Mesodermal cell (in vitro differentiated cells): ENCODE data around the gene MED25.

Source experiments
- H3K27ac ChIP-seq: 2 replicates; pipeline ENCODE4 v1.7.0; 2013; ENCODE audit warnings: mild to moderate bottlenecking, low read depth, low read length, moderate library complexity; ENCODE audit not compliant: severe bottlenecking
- H3K36me3 ChIP-seq: 2 replicates; pipeline ENCODE4 v1.7.1; 2013; ENCODE audit warnings: mild to moderate bottlenecking, low read length, moderate library complexity; ENCODE audit not compliant: control insufficient read depth, insufficient read depth
- H3K4me1 ChIP-seq: one replicate; pipeline ENCODE4 v1.7.1; 2013; ENCODE audit warnings: mild to moderate bottlenecking, low read length; ENCODE audit not compliant: insufficient read depth, control insufficient read depth, poor library complexity, severe bottlenecking
- H3K4me3 ChIP-seq: 2 replicates; pipeline ENCODE4 v1.7.0; 2013; ENCODE audit warnings: low read length, control low read depth, mild to moderate bottlenecking; ENCODE audit not compliant: insufficient read depth, poor library complexity, severe bottlenecking; ENCODE audit errors: extremely low read depth
- H3K9me3 ChIP-seq: 2 replicates; pipeline ENCODE4 v1.7.1; 2013; ENCODE audit warnings: mild to moderate bottlenecking, low read length, moderate library complexity; ENCODE audit not compliant: control insufficient read depth
- WGBS, 2 experiments: methylation state at CpG; one replicate each; pipeline ENCODE4 v1.1.5; 2013; ENCODE audit warnings: missing lambda C conversion rate in 2 of 2; ENCODE audit not compliant: insufficient coverage in 2 of 2; 5-methylcytosine and 5-hydroxymethylcytosine counted together

The MED25 gene

GRCh38 chr19:49799271-49799797, 18.8 kb upstream of the MED25 start:
- Histone ChIP-seq H3K4me3 (no peak overlapping the region), H3K4me1 (no peaks in the 10 kb centered on the region), H3K36me3 (peaks cover 85% of the 10 kb centered on the region), H3K9me3 (no peaks in the 10 kb centered on the region), H3K27ac (no peak overlapping the region)
- 93 to 96% methylated on average over 26 to 28 of the region's 28 CpGs for WGBS, 2 experiments

GRCh38 chr19:49799798-49800376, 18.2 kb upstream of the MED25 start:
- Histone ChIP-seq H3K4me3 (no peak overlapping the region), H3K4me1 (no peaks in the 10 kb centered on the region), H3K9me3 (no peaks in the 10 kb centered on the region), H3K27ac (no peak overlapping the region), H3K36me3 (peaks cover 85% of the 10 kb centered on the region)
- 96% methylated on average over 24 to 25 of the region's 25 CpGs for WGBS, 2 experiments

- Histone ChIP-seq H3K27ac (no peak overlapping the region), H3K9me3 (no peaks in the 10 kb centered on the region), H3K4me3 (no peak overlapping the region), H3K36me3 (peaks cover 83% of the 10 kb centered on the region), H3K4me1 (no peaks in the 10 kb centered on the region)
- 94 to 97% methylated on average over 8 to 10 of the region's 10 CpGs for WGBS, 2 experiments
Measured at GRCh38 chr19:49800771-49801170, 17.3 kb upstream of the MED25 start.

- WGBS, 2 experiments, result 93 to 98% methylated on average over 23 to 27 of the region's 32 CpGs
- Histone ChIP-seq H3K9me3 (no peaks in the 10 kb centered on the region), H3K4me1 (no peaks in the 10 kb centered on the region), H3K36me3 (peaks cover 83% of the 10 kb centered on the region), H3K4me3 (no peak overlapping the region), H3K27ac (no peak overlapping the region)
Measured at GRCh38 chr19:49801401-49801888, 16.6 kb upstream of the MED25 start.

GRCh38 chr19:49801966-49802661, 16.0 kb upstream of the MED25 start:
- WGBS, 2 experiments, result 29 to 32% methylated on average over 20 to 31 of the region's 38 CpGs
- peaks cover 80% of the 10 kb centered on the region for H3K36me3 ChIP-seq
- H3K4me1 ChIP-seq, result no peaks in the 10 kb centered on the region
- H3K27ac ChIP-seq, result no peak overlapping the region
- no peaks in the 10 kb centered on the region for H3K9me3 ChIP-seq
- H3K4me3 ChIP-seq, result peak overlapping the region; percentile 10

- H3K9me3 ChIP-seq, result no peaks in the 10 kb centered on the region
- H3K27ac ChIP-seq, result no peak overlapping the region
- no peak overlapping the region for H3K4me3 ChIP-seq
- H3K36me3 ChIP-seq, result peaks cover 79% of the 10 kb centered on the region
- no peaks in the 10 kb centered on the region for H3K4me1 ChIP-seq
- WGBS, 2 experiments, result 93 to 95% methylated on average over 15 to 16 of the region's 24 CpGs
Measured at GRCh38 chr19:49802836-49803528, 15.1 kb upstream of the MED25 start.

- WGBS, 2 experiments, result 91 to 96% methylated on average over 5 to 6 of the region's 6 CpGs
- no peak overlapping the region for H3K27ac ChIP-seq
Measured at GRCh38 chr19:49803529-49803856, 14.6 kb upstream of the MED25 start.

GRCh38 chr19:49805822-49806619, 12.1 kb upstream of the MED25 start:
- Histone ChIP-seq H3K36me3 (peaks cover 52% of the 10 kb centered on the region), H3K9me3 (no peaks in the 10 kb centered on the region), H3K4me3 (no peak overlapping the region), H3K4me1 (no peaks in the 10 kb centered on the region), H3K27ac (no peak overlapping the region)
- 95 to 96% methylated on average over 18 to 19 of the region's 20 CpGs for WGBS, 2 experiments

More at GRCh38 chr19:49803529-49803856, 14.6 kb upstream of the MED25 start:
- peaks cover 77% of the 10 kb centered on the region for H3K36me3 ChIP-seq
- no peaks in the 10 kb centered on the region for H3K9me3 ChIP-seq
- no peaks in the 10 kb centered on the region for H3K4me1 ChIP-seq
- no peak overlapping the region for H3K4me3 ChIP-seq

- no peak overlapping the region for H3K4me3 ChIP-seq
- 94 to 97% methylated on average over 6 to 7 of the region's 8 CpGs for WGBS, 2 experiments
- H3K27ac ChIP-seq, result no peak overlapping the region
- H3K36me3 ChIP-seq, result peaks cover 48% of the 10 kb centered on the region
- H3K9me3 ChIP-seq, result no peaks in the 10 kb centered on the region
- H3K4me1 ChIP-seq, result no peaks in the 10 kb centered on the region
Measured at GRCh38 chr19:49806620-49806959, 11.5 kb upstream of the MED25 start.

- H3K4me3 ChIP-seq, result no peak overlapping the region
- no peaks in the 10 kb centered on the region for H3K4me1 ChIP-seq
- H3K9me3 ChIP-seq, result no peaks in the 10 kb centered on the region
- H3K36me3 ChIP-seq, result peaks cover 48% of the 10 kb centered on the region
- H3K27ac ChIP-seq, result no peak overlapping the region
- 94 to 97% methylated on average over 15 to 16 of the region's 18 CpGs for WGBS, 2 experiments
Measured at GRCh38 chr19:49807058-49807903, 10.8 kb upstream of the MED25 start.
